Activated CD4-positive, CD25-positive, alpha-beta regulatory T cell treated with anti-CD3 and anti-CD28 coated beads, Interleukin-2, amount 50 U/mL, for 24 hours (primary cell): ENCODE measurements around the gene SMARCAL1.

Experiments used
- ATAC-seq, 2 donors: fragments of 150-1000 bp; cut with Tn5 transposase; one replicate each; pipeline ENCODE4 v1.10.0; 2021; ENCODE audit warnings: mild to moderate bottlenecking in 1 of 2, moderate library complexity in 1 of 2

SMARCAL1 gene

DNA sequence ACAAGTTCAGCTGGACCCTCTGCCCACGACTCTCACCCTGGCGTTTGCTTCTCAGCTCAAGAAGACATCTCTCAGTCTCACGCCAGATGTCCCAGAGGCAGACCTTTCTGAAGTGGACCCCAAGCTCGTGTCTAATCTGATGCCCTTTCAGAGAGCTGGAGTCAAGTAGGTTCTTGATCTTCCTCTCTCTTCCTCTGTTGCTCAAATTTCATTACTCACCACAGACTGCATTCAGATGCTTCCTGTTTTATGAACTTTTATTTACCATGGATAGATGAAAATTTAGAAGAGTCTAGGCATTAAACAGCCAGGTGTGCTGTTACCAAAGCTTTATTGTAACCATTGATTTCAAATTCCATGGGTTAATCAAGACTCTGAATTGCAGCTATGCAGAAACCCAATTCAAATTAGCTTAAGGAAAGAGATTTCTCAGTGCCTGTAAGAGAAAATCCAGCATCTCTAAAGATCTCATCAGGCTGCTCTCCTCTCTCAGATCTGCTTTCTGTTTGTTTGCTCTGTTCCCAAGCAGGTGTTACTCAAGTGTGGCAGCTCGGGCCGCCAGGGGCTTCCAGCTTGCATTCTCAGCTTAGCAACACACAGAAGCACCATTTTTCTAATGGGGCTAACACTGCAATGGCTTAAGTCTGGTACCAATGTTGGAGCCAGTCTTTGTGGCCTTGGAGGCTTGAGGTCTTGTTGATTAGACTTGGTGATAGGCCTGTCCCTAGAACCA is 16.5 kb downstream of the SMARCAL1 start:
- ATAC-seq, result no peak

- ATAC-seq, result no peak
These were observed 17.1 kb downstream of the SMARCAL1 start for GRCh38 chr2:216429428-216429827.

DNA sequence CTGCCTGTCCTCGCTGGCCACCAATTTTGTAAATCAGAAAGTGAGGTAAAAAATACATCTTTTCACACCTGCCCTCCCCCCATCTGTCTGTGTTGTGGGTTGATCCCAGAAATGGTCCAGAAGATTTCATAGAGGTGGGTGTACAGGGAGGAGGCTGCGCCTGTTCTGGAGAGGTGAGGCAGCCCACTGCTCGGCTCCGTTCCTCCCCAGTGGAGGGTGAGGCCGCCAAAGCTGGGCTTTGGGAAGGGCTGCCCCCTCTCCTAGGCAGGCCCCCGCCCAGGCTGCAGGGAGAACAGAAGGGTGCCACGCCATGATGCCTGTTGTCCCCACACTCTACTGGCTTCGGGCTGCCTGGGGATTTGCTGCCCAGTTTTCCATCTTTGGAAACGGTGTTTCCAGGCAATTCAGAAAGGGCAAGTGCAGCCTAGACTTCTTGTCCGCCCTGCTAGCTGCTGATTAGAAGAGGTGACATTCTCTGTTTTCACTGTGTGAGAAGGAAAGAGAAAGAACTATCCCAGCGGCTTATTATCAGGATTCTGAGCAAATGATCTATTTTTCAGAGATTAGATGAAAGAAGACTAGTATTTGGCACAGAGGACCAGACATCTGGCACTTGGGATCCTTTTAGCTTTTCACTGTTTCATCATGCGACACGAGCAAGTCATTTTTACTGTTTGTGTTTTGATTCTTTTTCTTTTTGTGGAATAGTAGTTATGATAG is 18.7 kb downstream of the SMARCAL1 start:
- ATAC-seq, result no peak

DNA sequence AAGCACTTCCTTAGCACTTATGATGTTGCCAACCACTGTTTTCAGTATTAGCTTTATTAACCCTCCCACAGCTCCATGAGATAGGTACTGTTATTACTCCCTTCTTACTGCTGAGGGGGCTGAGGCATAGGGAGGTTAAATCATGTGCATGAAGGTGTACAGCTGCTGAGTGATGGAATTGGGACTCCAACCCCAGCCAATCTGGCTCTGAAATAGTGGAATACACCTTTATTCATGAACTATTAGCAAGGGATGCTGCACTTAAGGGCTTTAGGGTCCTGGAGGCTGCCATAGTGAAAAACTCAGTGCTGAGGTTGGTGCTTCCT is 19.2 kb downstream of the SMARCAL1 start:
- ATAC-seq, result peak in 1 of 2 donors; percentile 38

DNA sequence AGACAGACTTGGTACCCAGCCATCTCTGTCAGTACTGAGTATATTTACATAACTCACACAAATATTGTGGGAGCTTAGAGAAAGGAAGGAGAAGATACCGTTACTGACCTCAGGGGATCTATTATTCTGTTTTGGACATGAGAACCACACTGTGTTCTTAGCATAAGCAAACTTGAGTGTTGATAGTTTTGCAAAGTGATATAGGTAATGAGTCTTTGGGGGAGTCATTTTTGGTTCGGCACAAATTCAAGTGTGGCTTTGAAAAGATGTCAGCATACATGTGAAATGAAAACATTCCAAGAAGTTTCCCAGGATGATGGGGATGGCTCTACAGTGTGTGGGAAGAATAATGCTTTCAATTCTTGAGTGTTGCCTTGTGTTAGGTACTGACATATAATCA is 24.1 kb downstream of the SMARCAL1 start:
- ATAC-seq, result no peak

GRCh38 chr2:216441308-216442010 is 29.2 kb downstream of the SMARCAL1 start:
- ATAC-seq, result no peak

DNA sequence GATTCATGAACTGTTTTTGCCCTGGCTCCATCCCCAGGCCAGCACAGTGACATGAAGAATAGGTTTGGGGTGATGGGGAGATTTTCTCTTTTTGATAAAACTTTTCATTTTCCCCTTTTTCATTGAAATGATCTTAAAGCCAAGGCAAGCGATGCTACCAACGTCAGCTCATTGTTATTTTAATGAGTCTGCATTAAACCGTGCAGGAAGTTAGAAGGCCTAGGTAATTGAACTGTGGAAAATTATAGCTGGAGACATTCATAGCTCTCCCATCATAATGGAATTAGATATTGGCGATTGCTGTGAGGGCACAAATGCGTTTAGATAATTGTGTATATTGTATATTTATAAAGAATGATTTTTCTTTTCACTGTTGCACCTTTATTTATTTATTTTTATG is 33.2 kb downstream of the SMARCAL1 start:
- no peak for ATAC-seq

DNA sequence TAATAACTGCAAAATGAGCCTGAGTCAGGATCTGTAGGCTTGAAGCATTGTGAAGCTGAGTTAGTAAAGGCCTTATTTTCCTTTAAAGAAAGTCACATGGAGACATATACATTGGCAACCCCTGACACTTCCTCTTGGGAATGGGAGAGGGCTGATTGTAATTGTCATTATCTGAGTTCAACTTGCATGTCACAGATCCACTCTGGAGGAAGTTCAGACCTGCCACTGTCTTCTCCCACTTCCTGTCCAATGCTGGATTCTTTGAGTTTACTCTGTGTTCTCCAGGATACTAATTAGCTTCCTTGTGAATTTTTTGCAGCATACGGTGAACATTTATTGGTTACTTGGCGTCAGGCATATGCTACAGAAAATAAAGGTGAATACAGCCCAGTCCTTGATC is 34.1 kb downstream of the SMARCAL1 start:
- ATAC-seq, result no peak

DNA sequence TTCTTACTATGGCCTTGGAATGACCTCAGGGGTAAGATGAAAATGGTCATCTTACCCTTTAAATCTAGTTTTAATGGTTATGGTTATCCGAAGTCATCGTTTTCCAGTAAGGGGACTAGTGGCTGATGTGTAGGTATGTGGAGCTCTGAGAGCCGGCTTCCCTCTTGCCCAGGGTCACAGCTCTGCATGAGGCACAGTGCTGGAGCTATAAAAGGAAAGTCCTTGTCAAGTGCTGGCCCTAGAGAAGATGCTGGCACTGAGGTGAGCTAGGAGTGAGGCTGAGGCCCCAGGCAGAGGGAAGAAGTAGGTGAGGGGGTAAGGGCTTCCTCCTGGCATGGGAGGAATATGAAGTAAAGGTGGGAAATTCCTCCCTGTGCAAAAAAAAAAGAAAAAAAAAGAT is 35.0 kb downstream of the SMARCAL1 start:
- ATAC-seq, result no peak

DNA sequence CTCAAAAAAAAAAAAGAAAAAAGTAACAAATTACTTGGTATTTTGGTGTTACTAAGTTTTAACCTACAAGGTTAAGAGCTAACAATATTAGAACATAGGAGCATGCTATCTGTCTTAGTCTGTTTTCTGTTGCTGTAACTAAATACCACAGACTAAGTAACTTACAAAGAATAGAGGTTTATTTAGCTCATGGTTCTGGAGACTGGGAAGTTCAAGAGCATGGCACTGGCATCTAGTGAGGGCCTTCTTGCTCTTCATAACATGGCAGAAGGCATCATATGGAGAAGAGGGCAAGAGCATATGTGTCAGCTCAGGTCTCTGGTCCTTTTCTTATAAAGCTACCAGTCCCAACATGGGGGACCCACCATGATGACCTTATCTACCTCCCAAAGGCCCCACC is 36.5 kb downstream of the SMARCAL1 start:
- ATAC-seq, result no peak

DNA sequence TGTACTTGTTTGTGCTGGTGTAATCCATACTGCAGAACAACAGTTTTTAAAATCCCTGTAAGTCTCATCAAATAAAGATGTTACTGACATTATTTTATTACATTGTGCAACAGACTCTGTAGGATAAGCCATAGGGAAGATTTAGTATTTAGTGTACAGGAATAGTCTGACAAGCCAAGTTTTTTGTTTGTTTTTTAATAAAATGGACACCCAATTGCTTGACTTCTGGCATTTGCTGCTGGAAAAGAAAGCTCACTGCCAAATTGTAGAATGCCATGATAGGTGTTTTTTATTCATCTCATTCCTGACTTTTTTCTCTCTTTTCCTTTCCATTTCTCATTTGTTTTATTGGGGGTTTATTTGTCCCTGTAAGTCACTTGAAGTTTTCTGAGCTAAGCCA is 38.1 kb downstream of the SMARCAL1 start:
- ATAC-seq, result no peak

GRCh38 chr2:216450784-216451183 is 38.5 kb downstream of the SMARCAL1 start:
- ATAC-seq, result no peak

DNA sequence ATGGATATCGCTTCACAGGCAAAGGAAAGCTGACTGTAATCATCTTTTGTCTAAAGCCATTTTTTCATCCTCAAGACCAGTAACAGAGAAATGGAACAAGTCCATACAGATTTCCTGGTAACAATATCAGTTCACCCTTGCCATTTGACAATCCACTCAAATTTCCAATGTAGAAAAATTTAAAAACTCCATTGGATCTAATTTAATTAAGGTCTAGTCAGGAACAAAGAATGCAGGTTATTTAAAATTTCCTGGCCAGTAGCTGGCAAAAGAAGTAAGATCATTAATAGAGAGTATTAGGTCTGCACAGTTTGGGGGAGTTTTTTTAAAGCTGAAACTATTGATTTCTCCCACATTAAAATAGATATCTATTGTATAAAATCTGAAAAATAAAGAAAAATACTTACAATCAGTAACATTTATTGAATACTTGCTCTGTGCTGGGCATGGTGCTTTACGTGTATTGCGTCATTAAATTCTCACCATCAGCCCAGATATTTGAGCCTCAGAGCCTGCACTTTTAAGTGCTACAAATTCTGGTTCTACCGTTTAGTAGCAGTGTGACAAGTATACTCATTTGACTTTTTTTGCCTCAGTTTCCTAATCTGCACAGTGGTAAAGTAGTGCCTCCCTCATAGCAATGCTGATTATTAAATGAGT is 41.8 kb downstream of the SMARCAL1 start:
- no peak for ATAC-seq

DNA sequence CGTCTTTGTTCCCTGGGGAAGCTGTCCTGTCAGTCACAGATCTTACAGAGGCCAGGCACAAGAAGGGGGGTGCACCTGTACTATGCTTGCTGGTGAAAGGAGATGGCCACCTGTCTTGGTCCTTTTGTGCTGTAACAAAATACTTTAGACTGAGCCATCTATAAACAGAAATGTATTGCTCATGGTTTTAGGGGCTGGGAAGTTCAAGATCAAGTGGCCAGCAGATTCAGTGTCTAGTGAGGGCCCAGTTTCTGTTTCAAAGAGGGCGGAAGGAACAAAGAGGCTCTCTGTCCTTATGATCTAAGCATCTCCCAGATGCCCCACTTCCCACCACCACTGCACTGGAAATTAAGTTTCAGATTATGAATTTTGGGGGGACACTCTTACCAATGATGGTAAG is 50.9 kb downstream of the SMARCAL1 start:
- ATAC-seq, result no peak

DNA sequence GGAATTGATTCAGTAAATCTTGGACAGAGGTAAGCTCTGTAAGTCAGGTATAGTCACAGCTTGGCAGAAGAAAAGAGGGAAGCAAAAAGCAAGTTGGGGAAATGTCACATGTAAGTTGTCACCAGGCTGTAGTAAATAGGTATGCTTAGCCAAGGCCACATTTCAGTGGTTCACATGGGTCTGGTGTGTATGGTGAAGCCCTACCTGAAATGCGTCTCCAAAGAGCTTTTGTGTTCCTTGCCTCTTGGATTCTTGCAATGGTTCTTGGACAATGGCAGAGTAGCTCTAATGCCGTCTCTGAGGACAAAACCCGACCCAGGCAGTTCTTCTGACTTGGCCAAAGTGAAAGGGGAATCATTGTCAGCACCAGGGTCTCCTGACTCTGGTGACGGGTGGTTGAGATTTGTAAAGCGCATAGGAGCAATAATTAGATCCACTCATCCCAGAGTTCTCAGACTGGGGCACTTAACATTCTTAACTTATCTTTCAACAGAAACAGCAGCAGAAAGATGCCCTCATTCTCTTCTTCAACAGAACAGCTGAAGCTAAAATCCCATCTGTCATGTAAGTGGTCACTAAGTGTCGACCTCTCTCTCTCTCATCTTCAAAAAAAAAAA is 51.9 kb downstream of the SMARCAL1 start:
- no peak for ATAC-seq

GRCh38 chr2:216465579-216466195 is 53.4 kb downstream of the SMARCAL1 start:
- no peak for ATAC-seq

- no peak for ATAC-seq
These were observed 55.6 kb downstream of the SMARCAL1 start for GRCh38 chr2:216467845-216468244.

- ATAC-seq, result no peak
These were observed 57.4 kb downstream of the SMARCAL1 start for GRCh38 chr2:216469661-216470060.

GRCh38 chr2:216473187-216473586 is 60.9 kb downstream of the SMARCAL1 start:
- ATAC-seq, result no peak

DNA sequence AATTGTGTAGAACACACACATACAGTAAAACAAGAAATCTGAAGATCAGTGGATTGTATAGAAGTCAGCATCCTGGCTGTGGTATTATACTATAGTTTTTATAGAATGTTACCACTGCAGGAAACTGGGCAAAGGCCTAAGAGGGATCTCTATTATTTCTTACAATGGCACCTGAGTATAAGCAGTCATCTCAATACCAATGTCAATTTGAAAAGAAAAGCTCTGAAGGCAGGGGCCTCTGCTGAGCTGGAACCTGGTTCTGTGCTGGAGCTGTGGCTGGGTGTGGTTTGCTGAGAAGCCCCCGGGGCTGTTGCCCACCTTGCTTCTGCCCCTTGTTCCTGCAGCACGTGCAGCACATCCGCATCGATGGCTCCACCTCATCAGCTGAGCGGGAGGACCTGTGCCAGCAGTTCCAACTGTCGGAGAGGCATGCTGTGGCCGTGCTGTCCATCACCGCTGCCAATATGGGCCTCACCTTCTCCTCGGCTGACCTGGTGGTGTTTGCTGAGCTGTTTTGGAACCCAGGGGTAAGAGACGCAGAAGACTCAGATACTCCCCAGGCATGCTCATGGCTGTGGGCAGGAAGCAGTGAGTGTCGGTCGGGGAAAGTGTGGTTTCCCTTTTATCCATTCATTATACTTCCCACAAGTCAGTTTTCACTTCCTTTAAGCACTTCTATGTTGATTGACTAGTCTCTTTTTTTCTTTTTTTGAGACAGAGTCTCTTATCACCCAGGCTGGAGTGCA is 62.8 kb downstream of the SMARCAL1 start:
- ATAC-seq, result peak in 1 of 2 donors; percentile 45

DNA sequence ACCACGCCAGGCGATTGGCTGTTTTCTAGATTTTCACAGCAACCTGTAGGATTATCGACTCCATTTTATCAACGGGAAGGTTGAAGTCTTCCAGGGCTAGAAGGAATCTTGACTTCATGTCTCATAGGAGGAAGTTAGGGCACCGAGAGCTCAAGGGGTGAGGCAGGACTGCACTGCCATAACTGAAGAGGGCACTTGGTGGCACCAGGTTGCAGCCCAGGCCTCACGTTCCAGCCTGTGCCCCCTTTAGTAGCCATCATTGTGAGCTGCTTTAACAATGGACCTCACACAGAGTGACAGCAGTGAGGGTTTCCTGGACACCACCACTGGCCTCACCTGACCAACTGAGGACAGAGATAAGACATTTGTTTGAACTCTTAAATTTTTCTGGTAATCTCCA is 63.5 kb downstream of the SMARCAL1 start:
- no peak for ATAC-seq
